ENCODE results near the gene WDR64. TPM values are rescaled to one million over a fixed set of nuclear protein-coding genes. Genes with fewer than 3 reads are reported as not detected.
"Not testable (repeated sequence)": the region's sequence is repeated elsewhere in the genome, so short reads cannot be mapped to it uniquely, and the experiment has no call there.

WDR64 gene
- total RNA-seq, 3 donors from 2014 or later, result 0.25 TPM; not detected in 2

DNA sequence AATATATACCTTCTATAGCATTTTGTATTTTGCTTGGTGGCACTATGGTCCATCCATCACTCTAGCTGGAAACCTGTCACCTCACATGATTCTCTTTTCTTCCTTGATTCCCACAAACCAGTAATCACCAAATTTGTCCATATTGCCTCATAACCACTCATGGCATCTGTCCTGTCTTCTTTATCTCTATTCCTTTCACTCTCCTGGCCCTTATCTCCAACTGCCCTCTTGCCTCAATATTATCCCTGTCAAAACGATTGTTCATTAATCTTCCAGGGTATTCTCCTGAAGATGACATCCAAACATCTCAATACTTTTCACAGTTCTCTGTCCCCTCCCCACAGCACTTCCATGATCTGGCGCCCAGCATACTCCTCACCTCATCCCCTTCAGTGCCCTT, 46.1 kb downstream of the WDR64 start:
- Histone ChIP-seq H3K9me3 (no peaks in the 10 kb centered on the region), H3K4me1 (ENCODE audit: low read depth) (no peaks in the 10 kb centered on the region), H3K36me3 (ENCODE audit: low read depth) (no peaks in the 10 kb centered on the region), H3K4me3 (no peak overlapping the region)
- intact Hi-C loops (cut with DNase I, micrococcal nuclease), result no loop called here
- no peak for ATAC-seq
- DNase-seq, result no peak
- TF ChIP-seq, protein P1, sequence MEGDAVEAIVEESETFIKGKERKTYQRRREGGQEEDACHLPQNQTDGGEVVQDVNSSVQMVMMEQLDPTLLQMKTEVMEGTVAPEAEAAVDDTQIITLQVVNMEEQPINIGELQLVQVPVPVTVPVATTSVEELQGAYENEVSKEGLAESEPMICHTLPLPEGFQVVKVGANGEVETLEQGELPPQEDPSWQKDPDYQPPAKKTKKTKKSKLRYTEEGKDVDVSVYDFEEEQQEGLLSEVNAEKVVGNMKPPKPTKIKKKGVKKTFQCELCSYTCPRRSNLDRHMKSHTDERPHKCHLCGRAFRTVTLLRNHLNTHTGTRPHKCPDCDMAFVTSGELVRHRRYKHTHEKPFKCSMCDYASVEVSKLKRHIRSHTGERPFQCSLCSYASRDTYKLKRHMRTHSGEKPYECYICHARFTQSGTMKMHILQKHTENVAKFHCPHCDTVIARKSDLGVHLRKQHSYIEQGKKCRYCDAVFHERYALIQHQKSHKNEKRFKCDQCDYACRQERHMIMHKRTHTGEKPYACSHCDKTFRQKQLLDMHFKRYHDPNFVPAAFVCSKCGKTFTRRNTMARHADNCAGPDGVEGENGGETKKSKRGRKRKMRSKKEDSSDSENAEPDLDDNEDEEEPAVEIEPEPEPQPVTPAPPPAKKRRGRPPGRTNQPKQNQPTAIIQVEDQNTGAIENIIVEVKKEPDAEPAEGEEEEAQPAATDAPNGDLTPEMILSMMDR (IDR thresholded peaks at IDR 0.05), result no peak

DNA sequence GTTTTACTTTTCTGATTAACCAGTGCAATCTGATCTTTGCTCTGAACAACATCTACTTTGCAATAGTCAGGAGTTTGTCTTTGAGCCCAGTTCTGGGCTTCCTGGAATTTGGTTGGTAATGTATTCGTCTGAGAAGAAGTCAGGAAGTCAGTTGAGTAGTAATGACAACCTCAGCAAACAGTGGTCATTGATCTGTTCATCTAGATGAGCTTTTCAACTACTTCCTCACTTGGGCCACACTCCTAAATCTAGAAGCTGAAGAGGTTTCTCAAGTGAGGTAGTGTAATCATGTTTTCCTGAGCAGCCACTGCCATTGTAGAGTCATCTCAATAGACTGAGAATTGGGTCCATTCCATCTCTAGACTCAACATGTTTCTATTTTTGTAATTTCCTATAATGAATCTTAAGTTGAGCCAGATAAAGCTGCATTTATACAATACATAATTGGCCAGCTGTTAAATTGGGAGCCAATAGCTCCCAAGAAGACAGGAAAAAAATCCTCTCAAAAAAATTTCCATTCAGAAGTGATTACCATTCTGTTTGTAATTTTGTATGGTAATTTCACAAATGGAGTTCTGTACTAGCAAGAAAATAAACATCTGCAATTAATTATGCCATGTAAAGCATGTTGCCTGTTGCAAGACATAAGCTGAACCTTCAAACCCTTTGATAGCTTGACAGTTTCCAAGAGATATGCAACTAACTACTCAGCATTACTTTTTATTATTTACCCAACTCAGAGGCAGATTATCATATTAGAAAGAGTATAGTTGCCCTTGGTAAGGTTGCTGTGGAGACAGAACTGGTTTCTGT, 49.6 kb downstream of the WDR64 start:
- H3K9me3 ChIP-seq, result no peaks in the 10 kb centered on the region
- no peak overlapping the region for H3K4me3 ChIP-seq
- no peaks in the 10 kb centered on the region for H3K36me3 ChIP-seq (ENCODE audit: low read depth)
- intact Hi-C loops (cut with DNase I, micrococcal nuclease), result no loop called here
- no peak for ATAC-seq
- H3K4me1 ChIP-seq (ENCODE audit: low read depth), result no peaks in the 10 kb centered on the region
- DNase-seq, result no peak
- TF ChIP-seq, protein P1 (IDR thresholded peaks at IDR 0.05), result no peak

DNA sequence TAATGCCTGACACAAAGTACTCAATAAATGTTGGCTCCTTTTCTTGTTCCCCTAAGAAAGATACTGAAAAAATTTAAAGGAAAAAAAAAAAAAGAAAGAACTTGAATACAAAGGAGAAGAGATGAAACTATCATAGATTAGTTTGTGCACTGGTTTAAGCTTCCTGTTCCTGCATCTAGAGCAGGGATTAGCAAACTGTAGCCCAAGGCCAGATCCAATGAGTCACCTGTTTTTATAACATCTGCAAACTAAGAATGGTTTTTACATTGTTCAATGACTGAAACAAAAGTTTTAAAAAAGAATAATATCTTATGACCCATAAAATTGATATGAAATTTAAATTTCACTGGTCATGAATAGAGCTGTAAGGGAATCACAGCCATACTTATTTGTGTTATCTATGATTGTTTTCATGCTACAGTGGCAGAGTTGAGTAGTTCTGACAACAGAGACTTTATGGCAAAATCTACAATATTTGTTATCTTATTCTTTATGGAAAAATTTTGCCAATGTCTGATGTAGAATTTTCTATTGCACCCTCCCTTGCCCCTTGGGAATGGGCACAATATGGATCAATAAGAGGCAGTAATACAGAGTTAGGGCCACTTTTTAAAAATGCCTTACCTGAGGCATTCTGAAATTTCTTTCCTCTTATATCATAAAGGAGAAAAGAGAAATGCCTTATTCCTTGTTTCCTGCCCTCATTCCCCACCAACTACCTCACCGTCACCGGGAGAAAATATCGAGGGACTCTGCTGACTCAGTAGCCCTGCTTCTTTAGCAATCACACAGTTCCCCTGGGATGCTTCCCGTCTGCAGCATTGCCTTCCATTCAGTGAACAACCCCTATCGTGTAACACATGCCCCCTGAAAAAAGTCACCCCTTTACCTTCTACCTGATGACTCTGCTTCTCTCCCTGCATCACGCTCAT, 50.6 kb downstream of the WDR64 start:
- no peaks in the 10 kb centered on the region for H3K4me1 ChIP-seq (ENCODE audit: low read depth)
- DNase-seq (no peak), ATAC-seq (peak; percentile 33)
- H3K36me3 ChIP-seq (ENCODE audit: low read depth), result no peaks in the 10 kb centered on the region
- no peaks in the 10 kb centered on the region for H3K9me3 ChIP-seq
- TF ChIP-seq, protein P1 (IDR thresholded peaks at IDR 0.05), result no peak
- intact Hi-C loops (cut with DNase I, micrococcal nuclease), result no loop called here
- no peak overlapping the region for H3K4me3 ChIP-seq

DNA sequence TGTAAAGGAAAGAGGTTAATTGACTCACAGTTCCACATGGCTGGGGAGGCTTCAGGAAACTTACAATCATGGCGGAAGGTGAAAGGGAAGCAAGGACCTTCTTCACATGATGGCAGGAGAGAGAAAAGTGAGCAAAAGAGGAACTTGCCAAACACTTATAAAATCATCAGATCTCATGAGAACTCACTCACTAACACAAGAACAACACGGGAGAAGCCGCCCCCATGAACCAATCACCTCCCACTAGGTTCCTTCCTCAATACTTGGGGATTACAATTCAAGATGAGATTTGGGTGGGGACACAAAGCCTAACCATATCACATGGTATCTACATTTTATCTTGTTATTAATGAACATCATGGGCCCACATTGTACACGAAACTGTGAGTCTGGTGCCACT, 51.7 kb downstream of the WDR64 start:
- H3K9me3 ChIP-seq; intact Hi-C loops (cut with DNase I, micrococcal nuclease); DNase-seq; H3K4me1 ChIP-seq (ENCODE audit: low read depth); H3K4me3 ChIP-seq; H3K36me3 ChIP-seq (ENCODE audit: low read depth); ATAC-seq: not testable (repeated sequence)

DNA sequence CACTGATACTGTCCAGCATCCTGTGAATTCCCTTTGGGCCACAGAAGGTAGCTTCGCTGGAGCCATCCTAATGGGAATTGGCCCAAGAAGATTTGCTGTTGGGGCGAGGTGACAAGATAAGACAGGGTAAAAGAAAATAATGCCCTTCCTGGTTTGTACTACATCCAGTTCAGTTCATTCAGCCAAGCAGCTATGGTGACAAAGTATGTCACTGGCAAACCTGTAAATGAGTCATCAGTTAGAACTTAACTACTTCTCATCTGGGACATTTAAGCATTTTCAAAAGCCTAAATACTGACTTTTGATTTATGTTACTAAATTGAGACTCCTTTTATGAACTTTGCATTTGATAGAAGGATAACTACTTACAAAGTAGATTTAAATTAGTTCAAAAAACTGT, 54.2 kb downstream of the WDR64 start:
- Histone ChIP-seq H3K9me3 (no peaks in the 10 kb centered on the region), H3K36me3 (ENCODE audit: low read depth) (no peaks in the 10 kb centered on the region), H3K4me1 (ENCODE audit: low read depth) (no peaks in the 10 kb centered on the region), H3K4me3 (no peak overlapping the region)
- intact Hi-C loops (cut with DNase I, micrococcal nuclease), result no loop called here
- ATAC-seq (peak; percentile 71), DNase-seq (no peak)
- TF ChIP-seq, protein P1 (IDR thresholded peaks at IDR 0.05), result no peak

DNA sequence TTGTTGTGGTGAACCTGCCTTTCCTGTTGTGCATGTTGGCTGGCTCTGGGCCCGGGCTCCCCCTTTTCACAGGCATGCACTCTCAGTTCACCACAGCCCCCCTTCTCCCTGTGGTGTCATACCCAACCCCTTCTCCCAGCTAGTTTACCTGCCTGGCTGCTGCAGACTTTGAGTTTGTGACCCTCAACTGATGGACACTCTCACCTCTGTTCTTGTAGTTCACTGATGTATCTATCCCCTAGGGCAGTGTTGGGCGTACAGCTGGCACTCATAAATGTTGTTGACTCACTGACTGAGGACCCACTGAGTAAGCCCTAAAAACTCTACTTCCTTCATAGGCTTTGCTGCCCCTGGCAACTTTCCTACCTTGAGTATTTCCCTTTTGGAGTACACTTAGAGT, 54.9 kb downstream of the WDR64 start:
- peak; percentile 14 for ATAC-seq
- H3K36me3 ChIP-seq (ENCODE audit: low read depth), result no peaks in the 10 kb centered on the region
- no peak for DNase-seq
- no peaks in the 10 kb centered on the region for H3K4me1 ChIP-seq (ENCODE audit: low read depth)
- TF ChIP-seq, protein P1 (IDR thresholded peaks at IDR 0.05), result no peak
- no peaks in the 10 kb centered on the region for H3K9me3 ChIP-seq
- no peak overlapping the region for H3K4me3 ChIP-seq
- intact Hi-C loops (cut with DNase I, micrococcal nuclease), result no loop called here

All from mucosa of descending colon (tissue), 3 donors.